ENCODE data around the gene FUT1.

FUT1 gene

GRCh38 chr19:48715681-48716171 lies 36.7 kb downstream of the FUT1 start:
- no peak for DNase-seq

- no peak for DNase-seq
Measured at GRCh38 chr19:48714759-48715675, 37.4 kb downstream of the FUT1 start.

GRCh38 chr19:48713864-48714755 lies 38.3 kb downstream of the FUT1 start:
- peak; percentile 93 to 99 (median 96) for DNase-seq

- no peak for DNase-seq
Measured at GRCh38 chr19:48713041-48713863, 39.2 kb downstream of the FUT1 start.

GRCh38 chr19:48711106-48711662 lies 41.3 kb downstream of the FUT1 start:
- no peak for DNase-seq

GRCh38 chr19:48708471-48708870 lies 44.0 kb downstream of the FUT1 start:
- no peak for DNase-seq

GRCh38 chr19:48705431-48705830 lies 47.0 kb downstream of the FUT1 start:
- DNase-seq = no peak

GRCh38 chr19:48703316-48703715 lies 49.1 kb downstream of the FUT1 start:
- no peak for DNase-seq

- no peak for DNase-seq
Measured at GRCh38 chr19:48702701-48703100, 49.7 kb downstream of the FUT1 start.

- DNase-seq = no peak
Measured at GRCh38 chr19:48698046-48698445, 54.4 kb downstream of the FUT1 start.
